Astrocyte of the spinal cord (primary cell): ENCODE measurements around the gene SLC38A3.

ENCODE experiments used
- DNase-seq: peaks from one replicate; pipeline ENCODE4 v3.0.0; 2011; ENCODE audit warnings: low read depth, low spot score
- H3K4me3 ChIP-seq: 2 replicates; pipeline ENCODE4 v1.5.1; 2011; ENCODE audit warnings: low read depth, mild to moderate bottlenecking, low read length, moderate library complexity
- CTCF ChIP-seq: IDR thresholded peaks from 2 replicates; pipeline ENCODE4 v1.5.1; 2012; ENCODE audit warnings: low read depth, mild to moderate bottlenecking, low read length, inconsistent platforms
- in situ Hi-C: cut with HindIII; loops from 2 replicates; pipeline ENCODE4 v1.10.0; 2017; ENCODE audit warnings: low sequenced_read_pairs

Gene SLC38A3

GRCh38 chr3:50193746-50194127 is 11.3 kb upstream of the SLC38A3 start:
- TF ChIP-seq CTCF: no peak
- DNase-seq: no peak
- in situ Hi-C loops: no loop called here
- H3K4me3 ChIP-seq: no peak overlapping the region

GRCh38 chr3:50194128-50194902 is 10.8 kb upstream of the SLC38A3 start:
- peak; percentile 51 for DNase-seq
- in situ Hi-C loops: no loop called here
- H3K4me3 ChIP-seq: no peak overlapping the region

GRCh38 chr3:50194903-50195500 is 10.1 kb upstream of the SLC38A3 start:
- in situ Hi-C loops: no loop called here
- no peak for TF ChIP-seq CTCF
- H3K4me3 ChIP-seq: no peak overlapping the region

More at GRCh38 chr3:50194128-50194902, 10.8 kb upstream of the SLC38A3 start:
- peak; percentile 76 for TF ChIP-seq CTCF

GRCh38 chr3:50195501-50196252 is 9.4 kb upstream of the SLC38A3 start:
- no peak for TF ChIP-seq CTCF
- no peak for DNase-seq

More at GRCh38 chr3:50194903-50195500, 10.1 kb upstream of the SLC38A3 start:
- DNase-seq: no peak

GRCh38 chr3:50196253-50196801 is 8.7 kb upstream of the SLC38A3 start:
- in situ Hi-C loops: no loop called here
- no peak for TF ChIP-seq CTCF
- DNase-seq: no peak
- no peak overlapping the region for H3K4me3 ChIP-seq

More at GRCh38 chr3:50195501-50196252, 9.4 kb upstream of the SLC38A3 start:
- H3K4me3 ChIP-seq: no peak overlapping the region
- in situ Hi-C loops: no loop called here

- H3K4me3 ChIP-seq: no peak overlapping the region
- in situ Hi-C loops: no loop called here
- TF ChIP-seq CTCF: no peak
- no peak for DNase-seq
Measured at GRCh38 chr3:50201573-50202315, 3.3 kb upstream of the SLC38A3 start.
